ENCODE measurements around the gene RPL27.
A peak's percentile ranks its signal among the peaks of the same experiment; 100 is the strongest.

The RPL27 gene

DNA sequence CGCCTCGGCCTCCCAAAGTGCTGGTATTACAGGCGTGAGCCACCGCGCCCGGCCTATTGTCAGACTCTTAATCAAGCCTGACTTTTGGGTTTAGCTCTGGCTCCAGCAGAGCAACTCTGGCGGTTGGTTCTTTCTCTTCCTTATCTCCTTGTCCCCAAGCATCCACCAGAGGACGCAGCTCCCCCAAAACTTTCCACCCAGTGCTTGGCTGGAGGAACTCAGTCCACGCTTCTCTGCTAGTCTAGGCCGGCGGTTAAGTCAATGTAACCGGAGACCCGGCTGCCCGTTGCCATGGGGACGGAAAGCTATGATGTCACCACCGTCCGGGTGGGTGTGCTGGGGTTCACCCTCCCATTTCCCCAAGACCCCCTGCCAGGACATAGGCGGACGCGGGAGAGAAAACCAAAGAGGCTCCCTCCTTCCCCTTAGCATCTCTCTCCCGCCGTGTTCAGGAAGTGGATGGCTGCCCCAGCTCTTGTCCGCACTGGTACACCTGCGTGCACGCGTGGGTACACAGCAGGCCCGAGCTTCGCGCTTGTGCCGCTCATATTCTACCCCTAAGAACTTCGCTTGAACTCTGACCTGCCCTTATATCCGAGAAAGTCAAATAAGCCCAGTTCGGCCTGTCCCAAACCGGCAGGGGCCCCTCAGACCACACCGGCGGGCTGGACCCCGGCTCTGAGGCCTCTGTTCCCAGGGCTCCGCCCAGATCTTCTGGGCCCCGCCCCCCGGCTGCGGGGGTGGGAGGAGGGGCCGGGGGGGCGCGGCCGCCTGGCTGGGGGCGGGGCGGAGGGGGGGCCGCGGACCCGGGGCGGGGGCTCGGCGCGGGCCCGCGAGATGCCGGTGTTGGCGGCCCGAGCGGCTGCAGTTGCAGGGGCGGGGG is 26.4 kb downstream of the RPL27 start, which contains the start of gene RND2:
Gene RND2 (plus strand): TSS at position 825 of the 883 bp plus-strand sequence. CDS start 117 bp downstream, outside the sequence.
- no peaks in the 10 kb centered on the region for H3K36me3 Mint-ChIP-seq (ENCODE audit: low read depth)
- H3K27ac Mint-ChIP-seq: peak within 1 kb of the TSS; percentile 77
- H3K4me1 Mint-ChIP-seq (ENCODE audit: low read depth): peaks cover 26% of the 10 kb centered on the region
- H3K4me3 Mint-ChIP-seq: peak within 1 kb of the TSS; percentile 83
- H3K9me3 Mint-ChIP-seq: no peaks in the 10 kb centered on the region
- no peaks in the 10 kb centered on the region for H3K27me3 Mint-ChIP-seq

DNA sequence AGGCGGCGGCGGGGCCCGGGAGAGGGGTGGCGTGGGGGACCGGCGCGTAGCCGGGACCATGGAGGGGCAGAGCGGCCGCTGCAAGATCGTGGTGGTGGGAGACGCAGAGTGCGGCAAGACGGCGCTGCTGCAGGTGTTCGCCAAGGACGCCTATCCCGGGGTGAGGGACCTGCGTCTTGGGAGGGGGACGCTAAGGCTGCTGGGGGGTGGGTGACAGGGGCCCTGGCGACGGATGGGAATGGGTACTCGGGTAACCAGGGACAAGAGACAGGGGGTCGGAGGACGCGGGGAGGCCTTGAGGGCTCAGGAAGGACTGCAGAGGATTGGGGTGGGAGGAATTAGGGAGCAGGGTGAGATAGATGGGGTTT is 27.1 kb downstream of the RPL27 start:
- Mint-ChIP-seq H3K4me1 (ENCODE audit: low read depth) (peaks cover 20% of the 10 kb centered on the region), H3K4me3 (peak overlapping the region; percentile 32), H3K27me3 (no peaks in the 10 kb centered on the region), H3K36me3 (ENCODE audit: low read depth) (no peaks in the 10 kb centered on the region), H3K27ac (no peak overlapping the region), H3K9me3 (no peaks in the 10 kb centered on the region)

DNA sequence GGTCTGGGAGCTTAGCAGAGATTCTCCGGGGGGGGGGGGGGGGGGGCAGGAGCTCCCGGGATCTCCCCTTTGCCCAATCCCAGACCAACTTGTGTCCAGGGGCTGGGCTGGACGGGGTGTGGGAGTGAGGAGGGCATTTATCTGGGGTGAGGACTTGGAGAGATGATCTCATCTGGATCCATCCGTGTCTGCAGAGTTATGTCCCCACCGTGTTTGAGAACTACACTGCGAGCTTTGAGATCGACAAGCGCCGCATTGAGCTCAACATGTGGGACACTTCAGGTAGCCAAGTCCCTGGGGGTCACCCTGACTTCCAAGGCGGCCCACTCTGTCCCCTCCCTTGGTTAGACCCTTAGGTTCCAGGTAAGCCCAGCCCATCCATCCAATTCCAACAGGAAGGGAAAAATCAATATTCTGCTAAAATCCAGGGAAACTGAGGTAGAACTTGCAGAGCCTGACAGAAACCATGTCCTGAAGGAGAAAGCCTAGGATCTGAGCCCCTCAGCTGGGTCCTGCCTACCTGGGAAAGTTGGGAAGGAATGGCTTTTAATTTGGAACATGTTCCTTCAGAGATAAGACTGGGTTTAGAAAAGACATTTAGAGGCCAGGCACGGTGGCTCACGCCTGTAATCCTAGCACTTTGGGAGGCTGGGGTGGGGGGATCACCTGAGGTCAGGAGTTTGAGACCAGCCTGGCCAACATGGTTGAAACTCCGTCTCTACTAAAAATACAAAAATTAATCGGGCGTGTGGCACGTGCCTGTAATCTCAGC is 27.7 kb downstream of the RPL27 start:
- Mint-ChIP-seq H3K9me3 (no peaks in the 10 kb centered on the region), H3K36me3 (ENCODE audit: low read depth) (no peaks in the 10 kb centered on the region), H3K27me3 (no peaks in the 10 kb centered on the region), H3K4me3 (no peak overlapping the region), H3K27ac (no peak overlapping the region), H3K4me1 (ENCODE audit: low read depth) (peaks cover 15% of the 10 kb centered on the region)

DNA sequence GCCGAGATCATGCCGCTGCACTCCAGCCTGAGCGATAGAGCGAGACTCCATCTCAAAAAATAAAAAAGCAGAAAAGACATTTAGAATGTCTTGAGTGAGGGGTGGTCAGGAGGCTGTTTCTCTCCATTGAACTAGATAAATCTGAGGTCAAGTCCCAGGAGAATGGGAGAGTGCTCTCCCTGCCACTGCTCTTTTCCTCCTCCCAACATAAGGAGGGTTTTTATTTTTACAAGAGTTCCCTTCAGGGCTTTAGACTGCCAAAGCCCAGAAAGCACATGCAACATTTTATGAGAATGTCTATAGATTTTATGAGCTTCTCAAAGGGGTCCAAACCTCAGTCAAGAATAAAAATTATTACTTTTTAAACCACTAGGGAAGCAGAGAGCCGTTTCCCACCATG is 28.4 kb downstream of the RPL27 start:
- H3K4me1 Mint-ChIP-seq (ENCODE audit: low read depth): peaks cover 12% of the 10 kb centered on the region
- no peak overlapping the region for H3K4me3 Mint-ChIP-seq
- H3K27me3 Mint-ChIP-seq: no peaks in the 10 kb centered on the region
- no peak overlapping the region for H3K27ac Mint-ChIP-seq
- H3K36me3 Mint-ChIP-seq (ENCODE audit: low read depth): no peaks in the 10 kb centered on the region
- no peaks in the 10 kb centered on the region for H3K9me3 Mint-ChIP-seq

DNA sequence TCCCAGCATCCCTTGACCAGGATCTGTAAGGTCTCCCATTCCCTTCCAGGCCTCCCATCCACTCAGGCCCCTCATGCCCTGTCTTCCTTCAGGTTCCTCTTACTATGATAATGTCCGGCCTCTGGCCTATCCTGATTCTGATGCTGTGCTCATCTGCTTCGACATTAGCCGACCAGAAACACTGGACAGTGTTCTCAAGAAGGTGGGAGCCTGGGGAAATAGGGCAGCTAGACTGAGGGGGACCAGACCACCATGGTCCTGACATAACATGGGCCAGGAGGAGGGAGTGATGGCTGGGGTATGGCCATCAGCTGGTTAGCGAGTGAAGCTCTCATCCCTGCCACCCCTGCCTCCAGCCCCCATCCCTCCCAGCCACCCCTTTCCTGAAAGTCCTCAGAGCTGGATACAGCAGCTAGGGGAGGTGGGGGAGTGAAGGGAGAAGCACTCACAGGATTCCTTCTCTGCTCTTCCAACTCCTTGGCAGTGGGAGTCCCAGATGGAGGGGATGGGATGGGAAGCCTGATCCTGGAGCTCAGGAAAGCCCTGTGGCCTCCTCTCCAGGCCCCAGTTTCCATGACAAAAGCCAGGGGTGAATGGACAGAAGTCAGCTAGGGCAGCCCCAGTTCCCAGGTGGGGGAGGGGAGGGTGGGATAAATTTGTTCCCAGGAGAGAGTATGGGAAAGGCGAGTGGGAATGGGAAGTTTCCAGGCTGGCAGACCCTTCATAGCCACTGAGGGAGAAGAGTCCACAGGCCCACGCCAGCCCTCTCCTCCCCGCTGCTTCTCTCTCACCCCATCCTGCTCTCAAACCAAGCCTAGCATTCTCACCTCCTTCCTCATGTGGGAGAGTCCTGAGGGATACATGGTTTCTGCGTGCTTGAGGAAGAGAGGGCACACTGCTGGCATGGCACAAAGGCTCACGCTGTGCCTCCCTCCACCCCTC is 29.1 kb downstream of the RPL27 start:
- H3K36me3 Mint-ChIP-seq (ENCODE audit: low read depth): no peaks in the 10 kb centered on the region
- no peak overlapping the region for H3K27ac Mint-ChIP-seq
- H3K27me3 Mint-ChIP-seq: no peaks in the 10 kb centered on the region
- H3K9me3 Mint-ChIP-seq: no peaks in the 10 kb centered on the region
- no peak overlapping the region for H3K4me3 Mint-ChIP-seq
- H3K4me1 Mint-ChIP-seq (ENCODE audit: low read depth): peaks cover 9% of the 10 kb centered on the region

DNA sequence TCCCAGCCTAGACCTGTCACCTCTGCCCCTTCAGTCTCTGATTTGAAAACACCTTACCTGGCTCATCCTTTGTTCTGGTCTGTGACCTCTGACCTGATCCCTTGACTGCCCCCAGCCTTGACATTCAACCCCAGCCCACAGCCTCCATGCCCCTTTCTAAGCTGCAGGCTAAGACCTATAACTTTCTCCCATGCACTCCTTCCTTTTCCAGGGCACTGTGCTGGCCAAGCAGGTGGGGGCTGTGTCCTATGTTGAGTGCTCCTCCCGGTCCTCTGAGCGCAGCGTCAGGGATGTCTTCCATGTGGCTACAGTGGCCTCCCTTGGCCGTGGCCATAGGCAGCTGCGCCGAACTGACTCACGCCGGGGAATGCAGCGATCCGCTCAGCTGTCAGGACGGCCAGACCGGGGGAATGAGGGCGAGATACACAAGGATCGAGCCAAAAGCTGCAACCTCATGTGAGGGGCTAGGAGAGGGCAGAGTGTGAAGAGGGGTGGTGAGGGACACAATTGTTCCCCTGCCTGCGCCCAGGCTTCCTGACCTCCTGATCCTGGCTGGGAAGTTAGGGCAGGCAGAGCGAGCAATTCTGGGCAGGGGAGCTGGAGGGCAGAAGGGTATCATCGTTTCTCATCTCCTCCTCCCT is 30.1 kb downstream of the RPL27 start:
- no peaks in the 10 kb centered on the region for H3K27me3 Mint-ChIP-seq
- H3K27ac Mint-ChIP-seq: no peak overlapping the region
- no peaks in the 10 kb centered on the region for H3K36me3 Mint-ChIP-seq (ENCODE audit: low read depth)
- H3K9me3 Mint-ChIP-seq: no peaks in the 10 kb centered on the region
- H3K4me1 Mint-ChIP-seq (ENCODE audit: low read depth): peaks cover 9% of the 10 kb centered on the region
- H3K4me3 Mint-ChIP-seq: no peak overlapping the region

DNA sequence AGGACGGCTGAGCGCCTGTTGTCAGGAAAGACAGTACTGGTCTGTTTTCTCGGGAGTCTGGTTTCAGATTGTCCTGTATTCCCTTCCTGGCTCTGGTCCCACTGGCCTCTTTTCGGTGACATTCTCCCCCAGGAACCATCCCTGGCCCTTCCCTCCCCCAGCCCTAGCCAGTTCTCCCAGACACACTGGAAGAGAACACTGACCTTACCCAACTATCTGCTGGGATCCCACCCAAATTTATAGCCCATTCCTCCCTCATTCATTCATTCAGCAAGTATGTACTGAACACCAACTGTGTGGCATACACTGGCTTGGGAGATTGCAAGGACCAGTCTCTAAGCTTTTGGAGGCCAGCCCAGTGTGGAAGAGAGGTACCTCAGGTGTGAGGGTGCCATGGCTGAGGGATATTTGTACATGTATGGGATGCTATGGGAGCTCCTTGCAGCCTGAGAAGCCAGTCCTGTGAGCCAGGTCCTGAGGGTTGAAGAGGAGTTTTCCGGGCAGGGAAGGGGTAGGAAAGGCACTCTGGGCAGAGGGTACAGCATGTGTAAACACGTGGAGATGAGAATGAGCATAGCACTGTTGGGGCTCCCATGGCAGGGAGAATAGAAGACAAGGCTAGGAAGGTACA is 32.0 kb downstream of the RPL27 start:
- Mint-ChIP-seq H3K27me3 (no peaks in the 10 kb centered on the region), H3K4me3 (no peak overlapping the region), H3K27ac (no peak overlapping the region), H3K4me1 (ENCODE audit: low read depth) (no peaks in the 10 kb centered on the region), H3K9me3 (no peaks in the 10 kb centered on the region), H3K36me3 (ENCODE audit: low read depth) (no peaks in the 10 kb centered on the region)

DNA sequence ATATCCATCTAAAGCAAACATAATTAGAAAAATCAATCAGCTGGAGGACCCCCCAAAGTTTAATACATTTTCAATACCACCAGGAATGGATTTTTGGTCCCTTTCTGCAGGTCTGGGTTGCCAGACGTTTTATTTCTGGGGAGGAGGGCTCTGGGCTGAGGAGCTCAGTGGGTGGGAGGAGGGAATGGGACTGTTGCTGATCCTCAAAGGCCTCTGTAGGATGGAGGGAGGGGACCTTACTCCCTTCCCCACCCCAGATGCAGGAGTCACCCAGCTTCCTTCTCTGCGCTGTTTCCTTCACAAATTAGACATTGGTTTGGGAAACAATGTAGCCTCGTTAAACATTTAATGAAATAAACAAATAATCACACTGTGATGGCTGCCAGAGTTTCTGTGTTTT is 33.4 kb downstream of the RPL27 start:
- Mint-ChIP-seq H3K27ac (no peak overlapping the region), H3K9me3 (no peaks in the 10 kb centered on the region), H3K4me1 (ENCODE audit: low read depth) (no peaks in the 10 kb centered on the region), H3K4me3 (no peak overlapping the region), H3K27me3 (no peaks in the 10 kb centered on the region), H3K36me3 (ENCODE audit: low read depth) (no peaks in the 10 kb centered on the region)

DNA sequence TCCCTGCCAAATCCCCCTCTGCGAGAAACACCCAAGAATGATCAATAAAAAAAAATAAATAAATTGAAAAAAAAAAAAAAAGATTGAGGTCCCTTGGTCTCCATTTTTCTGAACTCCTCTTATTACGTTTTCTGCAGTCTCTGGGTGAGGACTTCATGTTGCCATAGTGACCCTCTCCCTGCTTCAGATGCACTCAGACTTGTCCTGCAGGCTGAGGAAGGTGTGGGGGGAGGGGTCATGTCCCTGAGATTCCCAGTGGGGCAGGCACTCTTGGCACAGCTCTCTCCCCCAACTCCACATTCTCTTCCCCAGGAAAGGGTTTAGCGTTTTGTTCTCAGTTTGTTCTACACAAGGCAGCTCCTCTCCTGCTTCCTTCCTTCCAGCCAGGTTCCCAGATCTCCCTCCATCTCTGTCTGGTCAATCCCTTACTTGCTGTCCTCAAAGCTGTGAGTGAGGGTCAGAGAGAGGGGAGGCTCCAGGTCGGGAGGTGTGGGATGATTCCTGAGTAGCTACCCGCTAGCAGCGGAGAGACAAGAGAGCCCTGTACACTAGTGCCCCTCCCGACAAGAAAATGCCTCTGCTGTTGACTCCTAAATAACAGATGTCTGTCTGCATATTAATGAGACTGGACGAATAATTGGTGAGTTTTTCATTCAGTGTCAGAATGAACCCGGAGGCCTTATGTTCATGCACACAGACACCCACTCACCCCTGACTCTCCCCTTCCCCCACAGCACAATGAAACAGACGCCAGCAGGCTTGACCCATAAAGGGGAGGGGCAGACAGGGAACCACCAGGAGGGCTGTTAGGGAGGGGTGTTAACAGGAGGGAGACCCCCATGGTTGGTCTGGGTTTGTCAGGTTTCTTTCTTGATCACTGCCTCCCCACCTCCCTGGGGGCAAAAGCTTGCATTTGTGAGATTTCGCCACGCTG is 36.0 kb downstream of the RPL27 start:
- no peak overlapping the region for H3K4me3 Mint-ChIP-seq
- H3K4me1 Mint-ChIP-seq (ENCODE audit: low read depth): no peaks in the 10 kb centered on the region
- no peak overlapping the region for H3K27ac Mint-ChIP-seq
- H3K27me3 Mint-ChIP-seq: no peaks in the 10 kb centered on the region
- H3K36me3 Mint-ChIP-seq (ENCODE audit: low read depth): no peaks in the 10 kb centered on the region
- no peaks in the 10 kb centered on the region for H3K9me3 Mint-ChIP-seq

DNA sequence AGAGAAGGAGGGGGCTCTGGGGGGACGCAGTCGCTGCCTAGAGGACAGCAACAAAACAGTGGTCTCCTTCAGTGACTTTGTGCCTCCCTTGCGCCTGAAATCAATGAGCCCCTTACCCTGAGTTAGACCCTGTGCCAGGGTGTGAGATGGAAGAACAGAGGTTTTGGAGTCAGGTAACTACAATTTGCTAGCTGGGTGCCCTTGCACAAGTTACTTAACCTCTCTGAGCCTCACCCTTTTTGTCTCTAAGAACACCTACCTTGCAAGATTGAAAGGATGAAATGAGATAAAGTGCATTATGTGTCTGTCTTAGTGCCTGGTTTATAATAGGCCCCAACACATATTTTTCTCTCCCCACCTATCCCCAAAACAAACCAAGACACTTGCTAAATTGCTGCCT is 36.7 kb downstream of the RPL27 start:
- no peaks in the 10 kb centered on the region for H3K36me3 Mint-ChIP-seq (ENCODE audit: low read depth)
- no peaks in the 10 kb centered on the region for H3K27me3 Mint-ChIP-seq
- H3K4me3 Mint-ChIP-seq: no peak overlapping the region
- H3K9me3 Mint-ChIP-seq: no peaks in the 10 kb centered on the region
- no peak overlapping the region for H3K27ac Mint-ChIP-seq
- H3K4me1 Mint-ChIP-seq (ENCODE audit: low read depth): no peaks in the 10 kb centered on the region

DNA sequence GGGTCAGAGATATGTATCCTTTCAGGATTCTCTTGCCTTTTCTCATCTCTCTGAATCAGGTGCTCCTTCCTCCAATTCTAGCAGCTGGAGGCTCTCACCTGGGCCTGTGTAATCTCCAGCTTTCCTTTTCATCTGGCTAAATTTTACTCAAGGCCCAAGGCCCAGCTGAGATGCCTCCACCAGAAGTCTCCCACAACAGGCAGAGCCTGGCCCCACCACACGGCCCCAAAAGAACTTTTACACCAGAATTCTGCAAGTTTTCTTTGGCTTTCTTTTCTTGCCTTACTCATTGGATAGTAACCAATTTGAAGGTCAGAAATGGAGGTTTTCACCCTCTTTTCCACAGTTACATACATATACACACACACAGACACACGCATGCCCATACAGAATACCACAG is 41.4 kb downstream of the RPL27 start:
- Mint-ChIP-seq H3K9me3 (no peaks in the 10 kb centered on the region), H3K4me1 (ENCODE audit: low read depth) (no peaks in the 10 kb centered on the region), H3K4me3 (no peak overlapping the region), H3K27ac (no peak overlapping the region), H3K27me3 (no peaks in the 10 kb centered on the region), H3K36me3 (ENCODE audit: low read depth) (peaks cover 17% of the 10 kb centered on the region)

DNA sequence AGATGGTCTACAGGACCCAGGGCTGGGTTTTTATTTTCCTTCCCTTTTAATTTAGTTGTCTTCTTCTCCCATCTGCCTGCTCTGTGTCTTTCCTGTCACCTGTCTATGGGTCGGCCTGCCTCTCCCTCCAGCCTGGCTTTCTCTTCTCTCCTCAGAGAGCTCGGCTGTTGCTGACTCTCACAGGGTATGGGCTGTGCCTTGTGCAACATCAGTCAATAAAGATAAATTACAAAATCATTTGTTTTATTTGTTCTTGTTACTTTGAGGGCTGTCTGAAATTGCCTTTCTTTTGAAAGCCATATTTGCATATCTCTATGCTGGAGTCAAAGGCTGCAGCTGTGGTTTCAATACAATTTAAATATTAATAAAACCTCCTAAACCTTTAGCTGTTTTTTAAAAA is 42.4 kb downstream of the RPL27 start:
- peaks cover 27% of the 10 kb centered on the region for H3K36me3 Mint-ChIP-seq (ENCODE audit: low read depth)
- H3K4me3 Mint-ChIP-seq: no peak overlapping the region
- H3K4me1 Mint-ChIP-seq (ENCODE audit: low read depth): no peaks in the 10 kb centered on the region
- no peaks in the 10 kb centered on the region for H3K27me3 Mint-ChIP-seq
- no peak overlapping the region for H3K27ac Mint-ChIP-seq
- H3K9me3 Mint-ChIP-seq: no peaks in the 10 kb centered on the region

DNA sequence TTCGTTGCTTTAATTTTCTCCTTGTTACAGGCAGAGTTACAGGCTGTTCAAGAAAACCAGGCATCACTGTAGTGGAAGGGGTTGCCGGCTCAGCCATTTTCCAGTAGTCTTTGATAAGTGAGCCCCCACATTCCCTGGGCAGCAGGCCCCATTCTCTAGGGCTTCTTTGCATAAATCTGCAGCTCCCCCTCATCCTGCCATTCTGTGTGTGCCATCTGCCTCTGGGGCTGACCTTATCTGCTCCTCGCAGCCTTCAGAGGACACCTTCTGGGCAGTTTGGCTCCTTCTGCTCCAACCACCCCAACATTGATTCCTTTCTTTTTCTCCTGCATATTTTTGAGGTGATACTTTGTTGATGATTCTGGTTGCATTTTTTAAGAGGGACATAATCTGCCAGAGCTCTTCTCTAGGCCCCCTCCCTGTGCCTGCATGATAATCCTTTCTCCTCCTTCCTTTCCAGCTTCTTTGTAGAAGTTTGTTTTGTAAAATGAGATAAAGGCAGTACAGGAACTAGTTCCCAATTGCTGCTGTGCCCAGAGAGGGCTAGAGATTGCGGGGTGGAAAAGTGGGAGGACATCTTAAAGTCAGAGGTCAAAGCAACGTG is 43.9 kb downstream of the RPL27 start:
- Mint-ChIP-seq H3K27me3 (no peaks in the 10 kb centered on the region), H3K4me1 (ENCODE audit: low read depth) (no peaks in the 10 kb centered on the region), H3K9me3 (no peaks in the 10 kb centered on the region), H3K4me3 (no peak overlapping the region), H3K36me3 (ENCODE audit: low read depth) (peaks cover 33% of the 10 kb centered on the region), H3K27ac (no peak overlapping the region)

Measured in stimulated activated naive CD8-positive, alpha-beta T cell treated with anti-CD3 and anti-CD28 coated beads, Interleukin-15, Interleukin-2, amounts not matched to agents 100 ng/mL and 50 ng/mL, for 24 hours (primary cell).